Esophagus squamous epithelium (tissue), 5 donors: ENCODE measurements around the gene OR4B1. TPM values are rescaled to one million over a fixed set of nuclear protein-coding genes. Genes with fewer than 3 reads are reported as not detected.
"Not testable (repeated sequence)": the region's sequence is repeated elsewhere in the genome, so short reads cannot be mapped to it uniquely, and the experiment has no call there.

Source experiments
- DNase-seq: peaks from one replicate; lab custom pipeline; 2025; lab: John Stamatoyannopoulos, UW
- H3K27ac ChIP-seq, 4 donors: fragments of 200-600 bp; sonication (generic); one replicate each; pipeline ENCODE4 v1.5.1; 2016 to 2019; ENCODE audit warnings: mild to moderate bottlenecking in 1 of 4
- H3K27me3 ChIP-seq, 4 donors: fragments of 200-600 bp; sonication (generic); 1 replicate in 3 of 4; 2 replicates in 1 of 4; pipeline versions ENCODE4 v1.5.1 to v1.6.0; 2017 to 2021; ENCODE audit warnings: antibody characterized with exemption in 1 of 4
- H3K36me3 ChIP-seq, 3 donors: fragments of 200-600 bp; sonication (generic); one replicate each; pipeline ENCODE4 v1.5.1; 2016 to 2019
- H3K4me1 ChIP-seq, 3 donors: fragments of 200-600 bp; sonication (generic); one replicate each; pipeline ENCODE4 v1.5.1; 2017 to 2019
- H3K4me3 ChIP-seq, 4 donors: fragments of 200-600 bp; sonication (generic); 1 replicate in 3 of 4; 2 replicates in 1 of 4; pipeline ENCODE4 v1.5.1; 2016 to 2019; ENCODE audit warnings: mild to moderate bottlenecking in 2 of 4, moderate library complexity in 1 of 4
- H3K9me3 ChIP-seq, 3 donors: fragments of 200-600 bp; sonication (generic); one replicate each; pipeline ENCODE4 v1.5.1; 2016 to 2019
- POLR2A ChIP-seq, 4 donors: fragments of 450-650 bp; IDR thresholded peaks; one replicate each; pipeline ENCODE4 v1.6.1; 2017; ENCODE audit warnings: antibody characterized with exemption in 4 of 4, mild to moderate bottlenecking in 4 of 4, moderate library complexity in 3 of 4
- WGBS, 2 donors: methylation state at CpG; one replicate each; pipeline ENCODE4 v1.1.5; 2018; 5-methylcytosine and 5-hydroxymethylcytosine counted together
- intact Hi-C: fragments of 100-400 bp; cut with DNase I; formaldehyde crosslinking; loops from one replicate; pipeline ENCODE4 v1.15.0; 2022
- total RNA-seq, 4 donors: library from RNA; depleted of rRNA; stranded (reverse); fragments of >200 nt; gene quantifications; one replicate each; pipeline ENCODE4 v1.1.0, GENCODE V29; 2016
- TF ChIP-seq, protein P1 (sequence below), 6 experiments: fragments of 450-650 bp in 4 of 6; fragments of 200-600 bp in 2 of 6; sonication (generic) in 2 of 6; IDR thresholded peaks; one replicate each; pipeline ENCODE4 v1.5.1; 2016 to 2019; ENCODE audit warnings: antibody characterized with exemption in 6 of 6, mild to moderate bottlenecking in 4 of 6, moderate library complexity in 4 of 6
- donor health status: DM: yes; HTN: yes; CAD: no.

Gene OR4B1
- total RNA-seq, 4 donors from 2014 or later = not detected

DNA sequence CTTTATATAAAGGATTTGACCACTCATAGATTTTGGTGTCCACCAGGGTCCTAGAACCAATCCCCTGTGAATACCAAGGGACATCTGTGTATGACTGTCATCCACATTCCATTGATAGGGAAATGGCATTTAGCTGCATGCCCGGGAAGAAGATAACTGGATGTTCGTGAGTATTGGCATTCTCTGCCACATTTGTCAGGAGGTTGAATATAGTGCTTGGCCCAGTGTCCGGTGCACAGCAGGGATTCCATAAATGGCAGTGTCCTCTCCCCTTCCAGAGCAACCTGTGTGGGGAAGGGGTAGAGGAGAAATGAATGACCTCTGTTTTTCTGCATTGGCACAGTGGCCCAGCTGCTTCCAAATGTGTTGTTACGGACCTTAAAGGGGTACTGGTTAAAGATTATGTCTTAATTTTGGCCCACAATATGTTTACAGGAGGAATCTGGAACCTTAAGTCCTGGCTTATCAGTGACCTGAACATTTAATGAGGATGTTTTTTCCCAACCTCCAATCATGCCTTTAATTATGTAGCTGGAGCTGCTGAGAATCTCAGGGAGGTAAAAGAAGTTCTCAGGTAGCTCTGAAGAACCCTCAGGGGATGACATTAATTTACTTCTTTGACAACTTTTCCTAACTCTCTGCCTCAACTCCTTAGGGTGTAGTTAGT is 33.6 kb upstream of the OR4B1 start:
- Histone ChIP-seq H3K4me1 (no peaks in the 10 kb centered on the region), H3K27ac (no peak overlapping the region), H3K36me3 (no peaks in the 10 kb centered on the region), H3K4me3 (no peak overlapping the region), H3K9me3 (no peaks in the 10 kb centered on the region), H3K27me3 (no peaks in the 10 kb centered on the region)
- 51 to 55% methylated on average over 4 of the region's 4 CpGs for WGBS, 2 donors
- intact Hi-C loops = no loop called here
- TF ChIP-seq, protein P1, sequence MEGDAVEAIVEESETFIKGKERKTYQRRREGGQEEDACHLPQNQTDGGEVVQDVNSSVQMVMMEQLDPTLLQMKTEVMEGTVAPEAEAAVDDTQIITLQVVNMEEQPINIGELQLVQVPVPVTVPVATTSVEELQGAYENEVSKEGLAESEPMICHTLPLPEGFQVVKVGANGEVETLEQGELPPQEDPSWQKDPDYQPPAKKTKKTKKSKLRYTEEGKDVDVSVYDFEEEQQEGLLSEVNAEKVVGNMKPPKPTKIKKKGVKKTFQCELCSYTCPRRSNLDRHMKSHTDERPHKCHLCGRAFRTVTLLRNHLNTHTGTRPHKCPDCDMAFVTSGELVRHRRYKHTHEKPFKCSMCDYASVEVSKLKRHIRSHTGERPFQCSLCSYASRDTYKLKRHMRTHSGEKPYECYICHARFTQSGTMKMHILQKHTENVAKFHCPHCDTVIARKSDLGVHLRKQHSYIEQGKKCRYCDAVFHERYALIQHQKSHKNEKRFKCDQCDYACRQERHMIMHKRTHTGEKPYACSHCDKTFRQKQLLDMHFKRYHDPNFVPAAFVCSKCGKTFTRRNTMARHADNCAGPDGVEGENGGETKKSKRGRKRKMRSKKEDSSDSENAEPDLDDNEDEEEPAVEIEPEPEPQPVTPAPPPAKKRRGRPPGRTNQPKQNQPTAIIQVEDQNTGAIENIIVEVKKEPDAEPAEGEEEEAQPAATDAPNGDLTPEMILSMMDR (IDR thresholded peaks at IDR 0.05) = no peak
- TF ChIP-seq POLR2A (IDR thresholded peaks at IDR 0.05) = no peak
- DNase-seq = no peak

DNA sequence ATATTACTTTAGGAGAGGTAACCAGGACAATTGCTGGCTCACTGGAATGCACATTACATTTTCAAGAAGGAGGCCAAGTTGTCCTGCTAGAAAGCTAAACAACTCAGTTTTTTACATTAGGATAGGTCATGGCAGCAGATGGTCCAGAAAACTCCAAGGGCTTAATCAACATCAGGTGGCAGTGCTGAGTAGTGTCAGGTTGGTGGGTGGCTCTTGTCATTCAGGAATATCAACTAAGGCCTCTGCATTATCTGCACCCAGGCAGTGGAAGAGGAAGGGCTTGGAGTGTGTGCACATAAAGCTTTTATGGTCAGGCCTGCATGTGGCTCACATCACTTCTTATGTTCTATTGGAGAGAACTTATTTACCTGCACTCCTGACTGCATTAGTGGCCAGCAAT is 32.2 kb upstream of the OR4B1 start:
- H3K36me3 ChIP-seq = no peaks in the 10 kb centered on the region
- H3K27ac ChIP-seq = no peak overlapping the region
- H3K9me3 ChIP-seq = no peaks in the 10 kb centered on the region
- DNase-seq = no peak
- intact Hi-C loops = no loop called here
- no peak overlapping the region for H3K4me3 ChIP-seq
- H3K4me1 ChIP-seq = no peaks in the 10 kb centered on the region
- TF ChIP-seq, protein P1 (IDR thresholded peaks at IDR 0.05) = no peak
- TF ChIP-seq POLR2A (IDR thresholded peaks at IDR 0.05) = no peak
- H3K27me3 ChIP-seq = no peaks in the 10 kb centered on the region

DNA sequence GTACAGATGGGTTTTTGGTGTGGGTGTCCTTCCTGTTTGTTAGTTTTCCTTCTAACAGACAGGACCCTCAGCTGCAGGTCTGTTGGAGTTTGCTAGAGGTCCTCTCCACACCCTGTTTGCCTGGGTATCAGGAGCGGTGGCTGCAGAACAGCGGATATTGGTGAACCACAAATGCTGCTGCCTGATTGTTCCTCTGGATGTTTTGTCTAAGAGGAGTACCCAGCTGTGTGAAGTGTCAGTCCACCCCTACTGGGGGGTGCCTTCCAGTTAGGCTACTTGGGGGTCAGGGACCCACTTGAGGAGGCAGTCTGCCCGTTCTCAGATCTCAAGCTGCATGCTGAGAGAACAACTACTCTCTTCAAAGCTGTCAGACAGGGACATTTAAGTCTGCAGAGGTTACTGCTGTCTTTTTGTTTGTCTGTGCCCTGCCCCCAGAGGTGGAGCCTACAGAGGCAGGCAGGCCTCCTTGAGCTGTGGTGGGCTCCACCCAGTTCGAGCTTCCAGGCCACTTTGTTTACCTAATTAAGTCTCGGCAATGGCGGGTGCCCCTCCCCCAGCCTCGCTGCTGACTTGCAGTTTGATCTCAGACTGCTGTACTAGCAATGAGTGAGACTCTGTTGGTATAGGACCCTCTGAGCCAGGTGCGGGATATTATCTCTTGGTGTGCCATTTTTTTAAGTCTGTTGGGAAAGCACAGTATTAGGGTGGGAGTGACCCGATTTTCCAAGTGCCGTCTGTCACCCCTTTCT is 25.5 kb upstream of the OR4B1 start:
- H3K4me1 ChIP-seq, H3K27me3 ChIP-seq, H3K27ac ChIP-seq, H3K9me3 ChIP-seq, H3K36me3 ChIP-seq, H3K4me3 ChIP-seq, intact Hi-C loops, DNase-seq: not testable (repeated sequence)
- 74 to 81% methylated on average over 7 to 8 of the region's 10 CpGs for WGBS, 2 donors

DNA sequence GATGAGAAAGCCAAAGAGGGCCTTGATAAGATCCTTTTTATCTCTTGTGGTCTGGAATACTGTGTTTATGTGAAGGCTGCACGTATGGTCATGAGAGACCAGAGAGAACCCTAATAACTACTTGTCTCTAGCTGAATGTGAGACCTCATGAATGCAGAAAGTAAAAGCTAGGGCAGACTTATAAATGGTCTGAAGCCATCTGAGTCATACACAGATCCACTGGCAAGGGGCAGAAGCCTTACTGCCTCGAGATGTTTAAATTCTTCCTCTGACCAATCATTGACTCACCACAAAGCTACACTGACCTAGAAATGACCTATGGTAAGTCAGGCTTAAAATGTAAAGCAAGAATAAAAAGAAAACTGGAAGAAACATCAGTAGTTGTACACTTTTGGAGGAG is 22.7 kb upstream of the OR4B1 start:
- no peaks in the 10 kb centered on the region for H3K4me1 ChIP-seq
- WGBS, 2 donors = 42 to 53% methylated on average over 2 of the region's 2 CpGs
- intact Hi-C loops = no loop called here
- no peak overlapping the region for H3K27ac ChIP-seq
- no peaks in the 10 kb centered on the region for H3K27me3 ChIP-seq
- no peaks in the 10 kb centered on the region for H3K36me3 ChIP-seq
- H3K4me3 ChIP-seq = no peak overlapping the region
- TF ChIP-seq POLR2A (IDR thresholded peaks at IDR 0.05) = no peak
- TF ChIP-seq, protein P1 (IDR thresholded peaks at IDR 0.05) = no peak
- no peak for DNase-seq
- peaks cover 0 to 6% (median 5%) of the 10 kb centered on the region in 3 donors for H3K9me3 ChIP-seq

DNA sequence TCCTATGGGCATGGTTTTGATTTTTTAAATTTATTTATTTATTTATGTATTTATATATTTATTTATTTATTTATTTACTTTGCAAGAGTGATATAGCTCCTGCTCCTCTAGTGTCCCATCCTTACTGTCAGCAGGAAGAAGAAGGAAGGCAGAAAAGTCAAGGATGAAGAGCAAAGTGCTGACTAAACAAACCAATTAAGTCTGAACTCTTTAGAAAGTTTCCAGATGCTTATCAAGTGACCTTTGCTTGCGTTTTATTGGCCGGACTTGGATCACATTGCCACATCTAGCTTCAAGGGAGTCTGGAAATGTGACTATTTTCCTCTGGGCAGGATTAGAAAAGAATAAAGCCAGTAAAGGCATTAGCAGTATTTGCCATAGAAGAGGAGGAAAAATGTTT is 8.7 kb upstream of the OR4B1 start:
- Histone ChIP-seq H3K9me3 (no peaks in the 10 kb centered on the region), H3K27me3 (peaks cover 0 to 5% (median 0%) of the 10 kb centered on the region in 4 donors), H3K4me3 (no peak overlapping the region), H3K36me3 (no peaks in the 10 kb centered on the region), H3K4me1 (no peaks in the 10 kb centered on the region), H3K27ac (no peak overlapping the region)
- WGBS, 2 donors = 70 to 77% methylated on average over 2 of the region's 2 CpGs
- DNase-seq = no peak
- TF ChIP-seq, protein P1 (IDR thresholded peaks at IDR 0.05) = no peak
- no peak for TF ChIP-seq POLR2A (IDR thresholded peaks at IDR 0.05)
- intact Hi-C loops = no loop called here
